Neural progenitor cell (in vitro differentiated cells): ENCODE data around the gene SAP30. TPM values are rescaled to one million over a fixed set of nuclear protein-coding genes. Genes with fewer than 3 reads are reported as not detected.

Experiments
- DNase-seq: peaks from one replicate; pipeline ENCODE4 v3.0.0-alpha.2; 2016; ENCODE audit warnings: low spot score
- H2AFZ ChIP-seq: fragments of 200-600 bp; sonication (generic); replicated peaks from 2 replicates; pipeline ENCODE4 v1.6.1; 2016; ENCODE audit warnings: antibody characterized with exemption
- H3F3A ChIP-seq: fragments of 200-600 bp; sonication (generic); 2 replicates; pipeline ENCODE4 v1.6.1; 2016; ENCODE audit warnings: antibody characterized with exemption, low read depth
- H3K27ac ChIP-seq: fragments of 200-600 bp; sonication (generic); 2 replicates; pipeline ENCODE4 v1.5.1; 2016; ENCODE audit warnings: mild to moderate bottlenecking
- H3K27me3 ChIP-seq: fragments of 200-600 bp; sonication (generic); 2 replicates; pipeline ENCODE4 v1.6.1; 2016; ENCODE audit warnings: mild to moderate bottlenecking, moderate library complexity
- H3K36me3 ChIP-seq: fragments of 200-600 bp; sonication (generic); 2 replicates; pipeline ENCODE4 v1.5.1; 2016
- H3K4me1 ChIP-seq: fragments of 200-600 bp; sonication (generic); 2 replicates; pipeline ENCODE4 v1.6.1; 2016; ENCODE audit warnings: mixed run types
- H3K4me2 ChIP-seq: fragments of 200-600 bp; sonication (generic); 2 replicates; pipeline ENCODE4 v1.6.1; 2016
- H3K4me3 ChIP-seq: fragments of 200-600 bp; sonication (generic); 2 replicates; pipeline ENCODE4 v1.5.1; 2016
- H3K79me2 ChIP-seq: fragments of 200-600 bp; sonication (generic); 2 replicates; pipeline ENCODE4 v1.6.1; 2016; ENCODE audit warnings: low read depth
- H3K9ac ChIP-seq: fragments of 200-600 bp; sonication (generic); 2 replicates; pipeline ENCODE4 v1.6.1; 2016
- H3K9me3 ChIP-seq: fragments of 200-600 bp; sonication (generic); 2 replicates; pipeline ENCODE4 v1.5.1; 2016; ENCODE audit warnings: low read depth
- H4K20me1 ChIP-seq: fragments of 200-600 bp; sonication (generic); 2 replicates; pipeline ENCODE4 v1.6.1; 2016; ENCODE audit warnings: low read depth
- H3K27ac Mint-ChIP-seq: 3 replicates; pipeline ENCODE4 v1.8.0; 2021; ENCODE audit warnings: mixed read lengths
- H3K27me3 Mint-ChIP-seq: 2 replicates; pipeline ENCODE4 v1.8.0; 2022; ENCODE audit warnings: low read depth, mild to moderate bottlenecking, inconsistent platforms, moderate library complexity, mixed read lengths; ENCODE audit not compliant: insufficient read depth
- H3K36me3 Mint-ChIP-seq: 3 replicates; pipeline ENCODE4 v1.8.0; 2021; ENCODE audit warnings: mixed read lengths
- H3K4me1 Mint-ChIP-seq: 3 replicates; pipeline ENCODE4 v1.8.0; 2021; ENCODE audit warnings: mixed read lengths
- H3K4me3 Mint-ChIP-seq: 3 replicates; pipeline ENCODE4 v1.8.0; 2021; ENCODE audit warnings: mild to moderate bottlenecking, moderate library complexity, mixed read lengths
- H3K9me3 Mint-ChIP-seq: 3 replicates; pipeline ENCODE4 v1.8.0; 2020; ENCODE audit warnings: mixed read lengths
- EZH2 ChIP-seq: fragments of 200-600 bp; sonication (generic); IDR thresholded peaks from 2 replicates; pipeline ENCODE4 v1.6.1; 2017; ENCODE audit warnings: antibody characterized with exemption, mild to moderate bottlenecking, moderate library complexity
- EZH2phosphoT487 ChIP-seq: fragments of 200-600 bp; sonication (generic); IDR thresholded peaks from 2 replicates; pipeline ENCODE4 v1.6.1; 2017; ENCODE audit warnings: antibody characterized with exemption
- total RNA-seq: library from RNA; depleted of rRNA; stranded (reverse); fragments of >200 nt; gene quantifications from 2 replicates; pipeline ENCODE4 v1.2.3, GENCODE V29; 2015; ENCODE audit warnings: low replicate concordance
- TF ChIP-seq, protein P1 (sequence below): fragments of 200-600 bp; sonication (generic); IDR thresholded peaks from 2 replicates; pipeline ENCODE4 v1.5.1; 2017; ENCODE audit warnings: antibody characterized with exemption, mild to moderate bottlenecking

The SAP30 gene
- total RNA-seq, 1 donor from 2014 or later, result 63.5 TPM

DNA sequence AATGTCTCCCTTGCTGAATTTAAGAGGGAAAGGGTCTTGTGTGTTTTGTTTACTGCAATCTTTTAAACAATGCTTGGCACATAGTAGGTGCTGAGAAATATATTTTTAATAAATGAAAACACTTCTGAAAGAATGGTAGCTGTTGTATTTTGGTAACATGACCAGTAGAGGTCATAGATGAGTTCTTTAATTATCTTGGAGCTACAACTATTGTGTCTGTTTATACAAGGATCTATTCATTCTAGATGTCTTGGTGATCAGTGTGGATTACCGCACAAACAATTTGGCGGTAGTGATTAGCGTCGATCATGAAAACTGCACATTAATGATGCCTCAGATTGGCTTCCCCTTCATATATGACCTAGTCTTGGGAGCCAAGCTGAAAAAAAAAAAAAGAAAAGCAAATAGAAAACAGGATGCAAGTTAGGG, 49.6 kb downstream of the SAP30 start:
- no peaks in the 10 kb centered on the region for H3K27me3 ChIP-seq
- Mint-ChIP-seq H3K27me3 (no peaks in the 10 kb centered on the region), H3K27ac (no peak overlapping the region), H3K4me3 (no peak overlapping the region), H3K36me3 (no peaks in the 10 kb centered on the region), H3K4me1 (no peaks in the 10 kb centered on the region), H3K9me3 (no peaks in the 10 kb centered on the region)
- H3F3A ChIP-seq, result no peaks in the 10 kb centered on the region
- DNase-seq, result no peak
- no peaks in the 10 kb centered on the region for H3K79me2 ChIP-seq
- no peak overlapping the region for H2AFZ ChIP-seq
- no peak overlapping the region for H3K4me3 ChIP-seq
- no peaks in the 10 kb centered on the region for H3K4me1 ChIP-seq
- H3K9me3 ChIP-seq, result no peaks in the 10 kb centered on the region
- TF ChIP-seq, protein P1, sequence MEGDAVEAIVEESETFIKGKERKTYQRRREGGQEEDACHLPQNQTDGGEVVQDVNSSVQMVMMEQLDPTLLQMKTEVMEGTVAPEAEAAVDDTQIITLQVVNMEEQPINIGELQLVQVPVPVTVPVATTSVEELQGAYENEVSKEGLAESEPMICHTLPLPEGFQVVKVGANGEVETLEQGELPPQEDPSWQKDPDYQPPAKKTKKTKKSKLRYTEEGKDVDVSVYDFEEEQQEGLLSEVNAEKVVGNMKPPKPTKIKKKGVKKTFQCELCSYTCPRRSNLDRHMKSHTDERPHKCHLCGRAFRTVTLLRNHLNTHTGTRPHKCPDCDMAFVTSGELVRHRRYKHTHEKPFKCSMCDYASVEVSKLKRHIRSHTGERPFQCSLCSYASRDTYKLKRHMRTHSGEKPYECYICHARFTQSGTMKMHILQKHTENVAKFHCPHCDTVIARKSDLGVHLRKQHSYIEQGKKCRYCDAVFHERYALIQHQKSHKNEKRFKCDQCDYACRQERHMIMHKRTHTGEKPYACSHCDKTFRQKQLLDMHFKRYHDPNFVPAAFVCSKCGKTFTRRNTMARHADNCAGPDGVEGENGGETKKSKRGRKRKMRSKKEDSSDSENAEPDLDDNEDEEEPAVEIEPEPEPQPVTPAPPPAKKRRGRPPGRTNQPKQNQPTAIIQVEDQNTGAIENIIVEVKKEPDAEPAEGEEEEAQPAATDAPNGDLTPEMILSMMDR, result peak; percentile 63
- TF ChIP-seq EZH2, result no peak
- no peak overlapping the region for H3K9ac ChIP-seq
- H3K27ac ChIP-seq, result no peak overlapping the region
- H3K36me3 ChIP-seq, result no peaks in the 10 kb centered on the region
- no peaks in the 10 kb centered on the region for H4K20me1 ChIP-seq
- no peak overlapping the region for H3K4me2 ChIP-seq

DNA sequence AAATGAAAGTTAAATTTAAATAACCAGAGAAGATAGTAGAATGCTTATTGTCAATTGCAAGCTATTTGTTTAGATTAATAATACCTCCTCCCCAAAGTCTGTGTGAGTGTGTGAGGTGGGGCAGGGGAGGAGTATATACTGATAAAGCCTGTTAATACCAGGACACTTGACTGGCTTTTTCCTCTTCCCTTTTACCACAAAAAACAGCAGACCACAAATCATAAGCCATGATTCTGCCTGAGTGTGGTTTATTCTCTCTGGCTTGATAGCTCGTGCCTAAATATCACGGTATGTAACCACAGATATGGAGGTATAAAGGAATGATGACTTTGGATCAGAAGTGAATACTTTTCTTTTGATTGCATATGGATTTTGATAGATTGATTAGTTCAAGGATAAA, 50.0 kb downstream of the SAP30 start:
- Mint-ChIP-seq H3K36me3 (no peaks in the 10 kb centered on the region), H3K27me3 (no peaks in the 10 kb centered on the region), H3K4me3 (no peak overlapping the region), H3K4me1 (no peaks in the 10 kb centered on the region), H3K9me3 (no peaks in the 10 kb centered on the region), H3K27ac (no peak overlapping the region)
- Histone ChIP-seq H3K9ac (no peak overlapping the region), H2AFZ (no peak overlapping the region), H3K79me2 (no peaks in the 10 kb centered on the region), H3F3A (no peaks in the 10 kb centered on the region), H3K27ac (no peak overlapping the region), H3K4me3 (no peak overlapping the region), H3K4me2 (no peak overlapping the region), H3K9me3 (no peaks in the 10 kb centered on the region), H3K4me1 (no peaks in the 10 kb centered on the region), H3K27me3 (no peaks in the 10 kb centered on the region), H3K36me3 (no peaks in the 10 kb centered on the region), H4K20me1 (no peaks in the 10 kb centered on the region)
- TF ChIP-seq, protein P1, result no peak
- TF ChIP-seq EZH2phosphoT487, result no peak
- TF ChIP-seq EZH2, result no peak
- DNase-seq, result no peak

DNA sequence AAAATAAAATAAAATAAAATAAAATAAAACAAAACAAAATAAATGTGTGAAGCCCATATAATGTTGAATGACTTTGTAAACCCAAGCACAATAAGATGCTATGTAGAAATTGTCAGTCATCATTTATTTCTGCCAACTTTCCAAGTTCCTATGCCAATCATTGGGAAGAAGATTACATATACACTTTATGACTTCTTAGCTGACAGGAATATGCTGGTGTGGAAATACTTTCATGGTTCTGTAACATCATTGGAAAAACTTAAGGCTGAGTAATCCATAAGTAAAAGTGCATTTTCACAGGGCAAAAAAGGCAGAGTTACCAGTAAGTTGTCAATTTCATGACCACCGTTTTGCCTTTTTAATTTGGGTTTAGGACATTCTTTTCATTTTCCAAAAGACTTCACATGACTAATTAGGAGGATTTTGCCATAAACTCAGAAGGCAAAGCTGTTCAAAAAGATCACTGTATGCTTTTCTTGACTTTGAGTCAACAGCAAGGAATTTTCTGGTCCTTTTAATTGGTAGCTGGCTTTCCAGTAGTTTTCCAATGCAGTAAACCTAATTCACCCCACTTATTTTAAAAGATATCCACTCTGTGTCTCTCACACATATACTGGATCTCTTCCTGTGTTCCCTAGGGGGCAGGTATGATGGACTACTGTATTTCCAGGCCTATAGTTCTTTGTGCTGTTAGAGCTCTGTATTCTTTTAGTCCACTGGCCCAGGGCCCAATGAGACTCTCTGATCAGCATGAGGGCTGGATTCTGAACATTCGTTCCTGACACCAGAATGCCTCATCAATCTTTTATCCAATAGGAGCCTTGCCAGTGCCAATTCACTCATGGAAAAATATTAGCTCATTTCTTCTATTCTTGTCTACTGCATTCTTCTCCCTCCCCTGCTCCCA, 54.4 kb downstream of the SAP30 start:
- TF ChIP-seq, protein P1, result no peak
- TF ChIP-seq EZH2 (no peak), EZH2phosphoT487 (no peak)
- Mint-ChIP-seq H3K27me3 (no peaks in the 10 kb centered on the region), H3K4me3 (no peak overlapping the region), H3K36me3 (no peaks in the 10 kb centered on the region), H3K9me3 (no peaks in the 10 kb centered on the region), H3K4me1 (no peaks in the 10 kb centered on the region), H3K27ac (no peak overlapping the region)
- no peak overlapping the region for H2AFZ ChIP-seq
- H3K9ac ChIP-seq, result no peak overlapping the region
- no peak for DNase-seq
- no peaks in the 10 kb centered on the region for H3K4me1 ChIP-seq
- no peaks in the 10 kb centered on the region for H3K36me3 ChIP-seq
- no peak overlapping the region for H3K4me2 ChIP-seq
- no peak overlapping the region for H3K27ac ChIP-seq
- H3F3A ChIP-seq, result no peaks in the 10 kb centered on the region
- H3K79me2 ChIP-seq, result no peaks in the 10 kb centered on the region
- no peaks in the 10 kb centered on the region for H4K20me1 ChIP-seq
- H3K9me3 ChIP-seq, result no peaks in the 10 kb centered on the region
- H3K27me3 ChIP-seq, result no peaks in the 10 kb centered on the region
- no peak overlapping the region for H3K4me3 ChIP-seq
